ENCODE measurements around the gene FAM120A.

The FAM120A gene

DNA sequence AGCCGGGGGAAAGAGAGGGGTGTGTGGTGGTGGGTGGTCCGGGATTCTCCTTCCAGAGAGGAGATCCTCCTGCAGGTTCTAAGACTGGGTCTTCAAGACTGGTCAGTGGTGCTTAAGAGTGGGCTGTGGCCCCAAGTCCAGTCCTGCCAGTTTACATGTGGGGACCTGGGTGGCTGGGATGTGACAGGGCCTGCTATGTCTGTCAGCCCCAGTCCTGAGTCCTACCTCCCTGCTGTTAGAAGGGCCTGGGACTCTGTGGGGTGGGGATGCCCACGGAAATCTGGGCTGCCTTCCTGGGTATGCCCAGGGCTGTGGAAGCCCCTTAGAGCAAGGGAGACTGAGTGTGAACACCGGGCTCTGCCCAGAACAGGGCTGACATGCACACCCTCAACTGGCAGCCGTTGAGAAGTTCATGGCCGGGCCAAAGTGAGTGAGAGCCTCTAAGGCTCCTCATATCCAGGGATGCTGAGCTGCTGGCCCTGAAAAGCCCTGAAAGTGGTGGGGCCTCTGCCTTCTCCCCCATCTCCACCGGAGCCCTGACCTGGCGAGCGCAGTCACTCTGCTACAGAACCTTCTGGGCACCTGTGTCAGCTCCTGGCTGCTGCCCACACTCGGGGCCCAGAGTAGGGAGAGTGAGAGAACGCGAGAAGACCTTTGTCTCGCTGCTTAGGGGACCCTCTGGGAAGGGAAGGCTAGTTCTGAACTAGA, 126.6 kb downstream of the FAM120A start:
- DNase-seq (ENCODE audit: low spot score), result no peak

DNA sequence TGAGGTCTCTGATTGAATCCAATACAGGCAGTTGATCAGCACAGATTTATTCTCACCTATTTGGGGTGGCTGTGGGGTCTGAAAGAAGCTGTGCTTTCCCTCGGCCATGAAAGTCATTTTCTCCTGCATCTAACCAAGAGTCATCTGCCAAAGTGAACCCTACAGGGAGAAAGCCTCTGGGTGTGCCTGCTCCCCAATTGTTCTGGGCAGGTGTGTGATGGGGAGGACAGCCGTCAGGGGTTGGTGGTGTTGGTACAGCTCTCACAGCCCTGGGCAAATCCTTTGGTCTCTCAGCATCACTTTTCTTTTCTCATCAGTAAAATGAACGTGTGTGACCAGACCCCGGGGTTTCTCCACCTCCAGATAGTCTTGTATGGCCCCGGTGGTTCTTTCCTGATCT, 127.4 kb downstream of the FAM120A start:
- DNase-seq (ENCODE audit: low spot score), result no peak

DNA sequence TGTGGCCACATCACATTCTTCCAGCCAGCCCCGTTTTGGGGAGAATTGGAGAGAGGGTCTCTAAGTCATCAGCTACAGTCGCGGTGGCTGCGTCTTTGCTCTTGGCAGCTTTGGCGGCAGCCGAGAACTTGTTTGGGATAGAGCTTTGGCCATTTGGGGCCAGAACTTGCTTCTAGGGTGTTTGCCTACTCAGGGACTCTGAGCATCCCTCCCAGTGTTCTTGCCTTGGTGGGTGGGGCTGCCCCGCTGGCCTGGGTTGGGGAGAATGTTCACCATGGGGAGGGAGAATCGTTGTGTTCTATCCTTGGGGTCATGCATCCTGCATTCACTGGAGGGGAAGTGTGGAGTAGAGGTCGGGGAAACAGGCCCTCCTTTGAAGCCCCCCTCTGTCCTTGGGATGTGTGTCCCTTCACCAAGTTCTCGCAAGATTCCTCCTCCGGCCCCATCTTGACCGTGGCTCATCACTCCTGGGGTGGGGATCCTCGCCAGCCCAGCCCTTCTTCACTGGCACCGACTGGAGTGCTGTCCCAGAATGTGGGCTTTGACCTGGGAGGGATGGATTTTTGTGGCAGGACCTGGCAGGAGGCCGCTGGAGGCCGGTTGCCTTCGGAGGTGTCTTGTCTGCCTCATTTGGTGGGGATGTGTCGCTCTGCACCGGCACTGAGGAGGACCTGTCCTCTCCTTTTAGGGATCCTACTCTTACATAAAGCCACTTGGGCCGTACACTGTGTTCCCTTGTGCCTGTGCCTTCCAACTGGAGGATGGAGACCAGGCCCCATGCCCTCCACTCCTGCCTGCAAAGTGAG, 128.4 kb downstream of the FAM120A start:
- no peak for DNase-seq (ENCODE audit: low spot score)

DNA sequence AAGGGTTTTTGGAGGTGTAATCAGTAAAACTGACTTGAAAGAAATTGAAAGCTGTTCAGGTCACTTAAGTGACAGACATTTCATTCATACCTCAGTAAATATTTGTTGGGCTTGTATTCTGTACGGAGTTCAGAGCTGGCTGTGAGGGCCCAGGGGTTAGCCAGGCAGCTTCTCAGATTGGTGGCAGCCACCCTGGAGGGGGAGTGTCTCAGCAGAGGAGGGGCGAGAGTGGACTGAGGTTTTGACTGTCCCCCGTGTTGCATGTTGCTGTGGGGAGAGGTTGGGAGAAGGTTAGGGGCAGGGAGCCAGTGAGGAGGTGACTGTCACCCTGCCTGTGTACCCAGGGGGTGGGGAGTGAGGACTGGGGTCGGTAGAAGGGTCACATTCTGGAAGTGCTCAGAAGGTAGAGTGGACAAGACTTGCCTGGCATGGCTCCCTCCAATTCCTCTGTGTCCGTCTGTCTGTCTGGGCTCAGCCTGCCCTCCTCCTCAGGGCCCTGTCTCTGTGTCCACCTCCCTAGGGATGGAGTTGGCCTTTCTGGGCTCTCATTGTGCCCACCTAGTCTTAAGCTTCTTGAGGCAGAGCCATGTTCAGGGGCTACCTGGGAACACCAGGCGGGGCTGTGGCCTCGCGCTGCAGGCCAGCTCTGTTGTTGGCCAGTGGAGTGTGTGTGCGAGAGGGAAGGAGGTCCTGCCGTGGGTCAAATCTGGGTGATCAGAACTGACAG, 129.3 kb downstream of the FAM120A start:
- no peak for DNase-seq (ENCODE audit: low spot score)

DNA sequence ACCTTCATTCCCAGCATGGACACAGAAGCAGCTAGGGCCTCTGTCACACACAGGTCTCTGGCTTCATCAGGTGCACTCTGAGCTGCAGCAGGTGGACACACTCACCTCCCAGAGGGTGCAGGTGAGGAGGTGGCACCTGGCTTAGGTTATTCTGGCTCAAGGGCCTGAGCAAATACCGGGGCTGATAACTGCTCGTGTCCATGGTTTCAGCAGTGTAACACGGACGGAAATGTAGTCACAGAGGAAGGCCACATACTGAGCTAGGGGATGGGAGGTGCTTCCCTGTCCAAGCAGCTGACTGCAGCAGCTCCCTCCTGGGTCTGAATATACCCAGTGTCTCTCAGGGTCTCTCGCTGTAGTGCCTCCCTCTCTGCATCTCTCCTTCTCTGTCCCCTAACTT, 130.6 kb downstream of the FAM120A start:
- DNase-seq (ENCODE audit: low spot score), result no peak

DNA sequence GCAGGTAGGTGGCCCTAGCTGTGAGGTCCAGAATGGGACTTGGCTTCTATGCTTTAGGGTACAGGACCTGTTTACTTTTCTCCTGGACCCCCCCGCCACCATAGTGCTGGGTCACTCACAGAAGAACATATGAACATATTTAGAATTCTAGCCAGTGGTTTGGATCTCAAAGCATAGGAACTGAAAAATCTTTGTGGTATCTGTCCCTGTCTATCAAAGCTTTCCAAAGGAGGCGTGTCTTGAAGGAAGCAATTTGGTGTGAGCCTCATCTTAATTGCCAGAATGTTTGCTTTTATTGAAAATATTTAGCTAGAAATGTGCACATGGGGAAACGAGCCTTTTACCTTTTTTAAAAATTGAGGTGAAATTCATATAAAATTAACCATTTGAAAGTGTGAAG, 131.1 kb downstream of the FAM120A start:
- no peak for DNase-seq (ENCODE audit: low spot score)

DNA sequence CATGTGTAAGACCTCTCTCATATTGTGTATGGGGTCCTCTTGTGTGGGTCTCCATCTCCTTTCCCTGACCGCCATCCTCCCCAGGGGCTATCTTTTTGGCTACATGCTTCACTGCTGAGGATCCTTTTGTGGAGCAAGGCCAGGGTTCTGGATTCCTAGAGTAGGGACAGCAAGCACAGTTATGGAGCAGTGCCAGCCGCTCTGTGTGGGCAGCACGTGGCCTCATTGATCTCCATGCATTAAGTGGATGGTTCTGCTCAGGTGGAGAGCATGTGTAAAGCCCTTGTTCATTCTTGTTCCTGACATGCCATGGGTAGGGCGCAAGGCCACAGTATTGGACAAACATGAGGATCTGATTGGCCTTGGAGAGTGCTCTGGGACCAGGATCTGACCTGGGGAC, 133.8 kb downstream of the FAM120A start:
- DNase-seq (ENCODE audit: low spot score), result no peak

DNA sequence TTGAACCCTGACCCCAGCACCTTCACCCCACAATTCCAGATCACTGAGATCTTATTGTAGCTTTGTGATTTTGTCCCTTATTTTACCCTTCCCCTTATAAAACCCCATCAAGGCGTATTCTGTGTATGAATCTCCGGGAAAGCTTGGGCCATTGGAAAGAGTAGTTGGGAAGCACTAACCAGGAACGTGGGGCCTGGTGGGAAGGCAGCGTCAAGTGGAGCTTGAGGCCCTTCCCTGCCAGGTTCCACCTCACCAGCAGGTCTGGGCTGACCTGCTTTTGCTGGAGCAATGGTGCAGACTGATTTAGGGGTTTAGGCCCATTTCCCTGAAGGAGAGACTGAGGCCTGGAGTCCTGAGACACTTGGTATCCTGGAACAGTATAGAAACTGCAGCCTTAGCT, 134.2 kb downstream of the FAM120A start:
- no peak for DNase-seq (ENCODE audit: low spot score)

DNA sequence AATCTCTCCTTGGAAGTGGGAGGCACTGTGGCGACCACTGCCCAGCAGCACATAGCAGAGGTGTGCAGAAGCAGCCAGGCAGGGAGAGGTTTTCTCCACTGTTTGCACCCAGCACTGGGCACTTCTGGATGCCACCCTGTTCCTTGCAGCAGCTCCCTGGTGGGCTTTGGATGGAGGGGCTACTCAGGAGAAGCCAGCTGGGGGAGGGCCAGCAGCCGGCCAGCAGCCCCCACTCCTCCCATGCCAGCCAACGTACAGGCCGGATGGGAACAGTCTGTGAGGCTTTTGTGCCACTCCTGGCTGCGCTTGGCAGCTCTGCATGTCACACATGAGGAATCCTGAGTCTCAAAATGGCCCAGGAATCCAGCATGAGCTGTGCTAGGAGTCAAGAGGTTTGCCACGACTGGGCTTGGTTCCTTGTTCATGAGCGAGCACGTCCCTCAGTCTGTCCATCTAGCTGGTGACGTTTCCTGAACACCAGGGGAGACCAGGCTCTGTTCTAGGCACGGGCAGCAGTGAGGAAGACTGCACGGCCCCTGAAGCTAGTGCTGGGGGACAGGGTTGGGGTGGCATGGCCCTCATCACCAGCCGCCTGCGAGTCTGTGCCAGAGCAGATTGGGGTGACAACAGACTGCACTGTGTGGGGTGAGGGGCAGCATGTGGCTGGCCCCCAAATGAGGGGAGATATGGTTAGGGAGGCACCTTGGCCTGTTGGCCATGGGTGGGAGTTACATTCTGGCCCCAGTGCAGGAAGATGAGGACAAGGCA, 135.0 kb downstream of the FAM120A start:
- DNase-seq (ENCODE audit: low spot score), result no peak

DNA sequence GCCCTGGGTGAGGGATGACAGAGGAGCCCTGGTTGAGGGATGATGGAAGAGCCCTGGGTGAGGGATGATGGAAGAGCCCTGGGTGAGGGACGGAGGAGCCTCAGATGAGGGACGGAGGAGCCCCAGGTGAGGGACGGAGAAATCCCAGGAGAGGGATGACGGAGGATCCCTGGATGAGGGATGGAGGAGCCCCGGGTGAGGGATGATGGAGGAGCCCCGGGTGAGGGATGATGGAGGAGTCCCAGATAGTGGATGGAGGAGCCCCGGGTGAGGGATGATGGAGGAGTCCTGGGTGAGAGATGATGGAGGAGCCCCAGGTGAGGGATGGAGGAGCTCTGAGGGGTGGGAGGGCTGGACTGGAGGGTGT, 135.8 kb downstream of the FAM120A start:
- DNase-seq (ENCODE audit: low spot score), result no peak

DNA sequence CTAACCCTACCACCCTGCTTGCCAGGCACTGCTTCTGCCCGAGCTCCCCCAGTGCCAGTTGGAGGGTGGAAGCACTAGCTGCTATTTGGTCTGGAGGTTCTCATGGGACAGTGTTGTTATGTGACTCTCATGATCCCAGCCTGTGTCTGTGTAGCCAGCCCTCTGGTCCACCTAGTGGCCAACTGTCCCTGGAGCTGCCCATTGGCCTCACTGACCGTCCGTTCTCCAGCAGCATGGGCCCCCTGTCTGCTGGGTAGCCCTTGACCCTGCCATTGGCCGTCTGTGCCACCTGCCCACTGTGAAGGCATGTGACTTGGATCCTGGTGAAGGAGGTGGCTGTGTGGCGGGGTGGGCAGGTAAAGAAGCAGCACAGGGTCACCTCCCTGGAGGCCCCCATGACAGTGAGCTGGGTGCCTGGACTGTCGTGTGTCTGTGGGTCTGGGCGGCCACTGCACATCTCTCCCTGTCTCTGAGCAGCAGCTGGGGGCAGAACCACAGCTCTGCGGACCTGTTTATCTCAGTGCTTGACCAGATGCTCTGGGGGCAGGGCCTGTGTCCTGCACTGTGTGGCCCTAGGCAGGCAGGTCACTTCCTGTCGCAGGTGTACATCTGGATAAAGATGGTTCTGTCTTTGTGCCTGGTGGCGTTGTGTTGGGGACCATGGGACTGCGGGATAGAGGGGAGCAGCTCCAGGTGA, 136.3 kb downstream of the FAM120A start:
- no peak for DNase-seq (ENCODE audit: low spot score)

DNA sequence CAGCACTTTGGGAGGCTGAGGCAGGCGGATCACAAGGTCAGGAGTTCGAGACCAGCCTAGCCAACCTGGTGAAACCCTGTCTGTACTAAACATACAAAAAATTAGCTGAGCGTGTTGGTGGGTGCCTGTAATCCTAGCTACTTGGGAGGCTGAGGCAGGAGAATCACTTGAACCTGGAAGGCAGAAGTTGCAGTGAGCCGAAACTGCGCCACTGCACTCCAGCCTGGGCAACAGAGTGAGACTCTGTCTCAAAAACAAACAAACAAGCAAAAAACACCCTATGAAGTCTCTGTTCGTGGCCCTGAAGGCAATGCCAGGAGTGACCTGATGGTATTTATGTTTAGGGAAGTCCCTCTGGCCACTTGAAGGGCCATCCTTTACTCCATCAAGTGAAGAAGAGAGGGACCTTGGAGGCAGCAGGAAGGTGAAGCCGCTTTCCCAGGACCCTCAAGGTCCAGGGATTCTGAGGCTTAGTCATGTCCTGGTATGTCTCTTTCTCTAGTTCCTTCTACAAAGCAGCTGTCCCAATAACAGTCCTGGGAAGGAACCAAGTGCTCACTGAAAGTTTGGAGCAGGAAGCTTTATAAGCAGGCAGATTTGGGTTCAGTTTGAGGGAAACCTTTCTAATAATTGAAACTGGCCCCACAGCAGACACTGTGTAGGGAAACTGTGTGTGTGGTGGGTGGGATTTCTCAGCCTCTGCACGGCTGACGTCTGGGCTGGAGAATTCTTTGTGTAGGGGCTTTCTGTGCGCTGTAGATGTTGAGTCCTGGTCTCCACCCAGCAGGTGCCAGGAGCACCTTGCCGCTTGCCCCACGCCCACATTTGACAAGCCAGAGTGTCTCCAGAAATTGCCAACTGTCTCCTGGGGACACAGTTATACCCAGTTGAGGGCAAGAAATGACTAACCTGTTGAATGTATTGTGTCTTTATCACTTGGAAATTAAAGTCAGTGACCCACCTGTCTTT, 137.4 kb downstream of the FAM120A start:
- DNase-seq (ENCODE audit: low spot score), result no peak

DNA sequence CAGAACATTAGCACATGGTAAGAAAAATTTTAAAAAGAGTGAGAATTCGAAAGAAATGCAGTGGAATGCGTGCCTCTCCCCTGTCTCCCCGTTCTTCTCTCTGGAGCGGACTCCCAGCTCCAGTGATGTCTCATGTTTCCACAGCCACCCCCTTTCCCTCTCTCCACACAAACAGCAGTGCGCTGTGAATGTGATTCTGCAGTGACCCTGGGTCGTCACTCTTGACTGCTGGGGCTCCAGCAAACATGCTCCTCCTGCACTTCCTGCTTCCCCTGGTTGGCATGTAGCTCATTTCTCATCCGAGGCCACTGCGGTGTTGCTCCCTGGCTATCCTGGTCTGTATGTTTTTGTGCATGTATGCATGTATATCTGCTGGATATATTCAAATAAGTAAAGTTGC, 138.2 kb downstream of the FAM120A start:
- DNase-seq (ENCODE audit: low spot score), result no peak

DNA sequence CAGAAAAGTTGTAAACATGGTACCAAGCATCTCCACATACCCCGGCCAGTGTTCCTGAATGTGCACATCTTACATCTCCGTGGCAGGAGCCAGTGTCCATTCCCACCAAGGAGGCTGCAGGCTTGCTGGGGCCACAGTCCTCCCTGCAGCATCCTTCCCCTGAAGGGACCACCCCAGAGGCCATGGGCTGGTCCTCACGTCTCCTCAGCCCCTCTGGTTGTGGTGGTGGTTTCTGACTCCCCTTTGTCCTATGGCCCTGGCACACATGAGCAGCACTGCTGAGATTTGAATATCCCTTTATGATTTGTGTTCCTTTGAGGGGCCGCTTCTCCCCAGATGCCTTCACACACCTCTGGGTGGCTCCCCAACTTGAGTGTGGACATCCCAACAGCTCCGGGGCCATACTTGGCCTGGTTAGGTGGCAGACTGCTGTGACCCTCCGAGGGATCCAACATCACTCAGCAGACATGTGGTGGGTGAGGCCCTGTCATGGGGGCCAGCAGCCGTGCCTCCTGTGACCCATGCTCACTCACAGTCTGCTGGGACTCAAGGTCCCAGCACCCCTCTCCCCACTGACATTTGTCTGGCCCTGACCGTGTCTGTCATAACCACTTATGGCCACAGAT, 139.2 kb downstream of the FAM120A start:
- no peak for DNase-seq (ENCODE audit: low spot score)

DNA sequence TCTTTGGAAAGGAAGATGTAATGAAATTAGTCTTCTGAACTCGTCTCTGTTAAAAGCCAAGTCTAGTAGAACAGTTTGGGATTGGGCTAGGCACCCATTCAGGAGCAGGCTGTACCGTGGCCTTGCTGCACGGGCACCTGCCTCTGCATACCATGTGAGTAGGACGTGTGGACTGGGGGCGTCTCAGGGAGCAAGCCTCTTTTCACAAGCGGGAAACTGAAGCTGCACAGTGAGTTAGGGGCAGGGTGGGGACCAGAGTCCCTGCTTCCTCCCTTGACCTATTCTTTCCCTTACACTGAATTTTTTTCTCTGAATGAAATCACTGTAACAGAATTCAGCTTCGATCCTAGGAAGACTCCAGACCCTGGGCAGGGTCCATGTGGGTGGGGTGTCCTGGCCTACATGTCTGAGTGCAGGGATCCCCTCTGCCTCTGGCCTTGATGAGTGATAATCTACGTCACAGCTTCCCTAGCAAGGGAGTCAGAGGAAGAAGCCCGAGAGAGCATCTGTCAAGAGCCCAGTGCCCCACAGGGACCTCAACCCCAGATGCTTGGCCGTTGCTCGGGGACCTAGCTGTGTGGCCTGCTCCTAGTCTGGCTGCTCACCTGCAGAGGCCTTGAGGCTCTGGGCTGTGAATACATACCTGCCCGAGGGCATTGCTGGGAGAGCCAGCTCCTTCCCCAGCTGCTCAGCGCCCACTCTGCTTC, 140.0 kb downstream of the FAM120A start:
- no peak for DNase-seq (ENCODE audit: low spot score)

DNA sequence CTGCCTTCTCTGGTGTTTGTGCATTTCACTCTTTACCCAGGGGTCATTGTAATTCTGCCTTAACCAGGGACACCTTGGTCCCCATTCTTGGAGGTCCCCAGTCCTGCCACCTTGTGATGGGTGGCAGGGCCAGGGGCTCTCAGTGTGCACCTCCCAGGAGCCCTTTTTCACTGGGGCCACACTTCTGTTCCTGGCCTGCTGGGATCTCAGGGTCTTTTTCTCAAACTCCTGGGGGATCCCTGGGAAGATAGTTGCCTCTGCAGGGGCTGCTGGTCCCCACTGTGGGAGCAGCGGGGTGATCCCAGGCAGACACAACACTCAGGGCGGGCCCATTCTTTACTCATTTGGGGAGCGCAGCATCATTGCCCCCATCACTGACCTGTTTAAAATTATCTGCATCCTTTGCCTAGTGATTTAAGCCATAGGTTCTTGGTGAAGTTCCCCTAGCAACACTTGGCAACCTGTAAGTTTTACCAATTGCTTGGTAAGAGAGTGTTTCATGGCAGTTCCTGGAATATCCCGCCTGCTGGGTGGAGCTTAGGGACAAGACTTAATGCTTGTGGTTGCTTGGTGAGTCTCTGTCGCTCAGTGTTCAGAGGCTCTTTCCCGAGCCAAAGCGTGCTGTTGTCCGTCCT, 140.6 kb downstream of the FAM120A start:
- no peak for DNase-seq (ENCODE audit: low spot score)

DNA sequence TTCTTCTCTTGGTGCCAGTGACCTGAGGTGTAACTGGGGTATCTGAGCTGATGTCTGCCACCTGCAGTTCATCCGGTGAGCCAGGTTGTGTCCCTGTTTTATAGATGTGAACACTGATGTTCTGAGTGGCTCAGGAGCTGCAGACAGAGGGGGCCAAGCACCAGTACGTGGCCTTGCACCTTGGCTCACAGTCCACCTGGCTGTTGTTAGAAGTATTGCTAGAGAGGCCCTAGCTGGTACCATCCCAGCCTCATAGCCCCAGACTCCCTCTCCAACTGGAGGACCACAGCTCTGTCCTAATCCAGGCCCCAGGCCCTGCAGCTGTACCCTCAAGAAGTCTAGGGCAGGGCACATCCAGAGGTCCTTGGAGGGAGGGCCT, 141.1 kb downstream of the FAM120A start:
- peak; percentile 53 for DNase-seq (ENCODE audit: low spot score)

DNA sequence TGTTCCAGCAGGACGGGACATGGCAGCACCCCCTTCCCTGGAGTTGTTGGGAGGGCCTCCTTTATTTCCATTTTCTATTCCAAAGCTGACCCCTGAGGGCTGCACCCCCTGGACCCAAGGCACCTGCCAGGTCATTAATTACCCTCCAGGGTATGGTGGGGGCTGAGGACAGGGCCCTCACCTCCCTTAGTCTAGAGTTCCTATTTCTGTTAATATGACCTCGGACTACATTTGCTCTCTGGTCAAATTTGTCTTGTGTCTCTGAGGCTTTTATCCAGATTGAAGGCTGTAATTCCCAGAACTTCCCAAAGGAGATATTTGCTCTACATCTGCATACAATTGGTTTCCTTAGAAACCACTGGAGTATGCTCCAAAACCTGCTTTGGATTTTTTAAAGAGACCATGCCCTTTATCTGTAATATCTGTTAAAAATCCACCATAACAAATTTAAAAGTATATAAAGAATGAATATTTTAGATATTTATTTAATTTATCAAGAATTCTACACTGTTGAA, 141.7 kb downstream of the FAM120A start:
- no peak for DNase-seq (ENCODE audit: low spot score)

All from HuH-7 (cell line).